Stimulated activated CD8-positive, alpha-beta memory T cell treated with anti-CD3 and anti-CD28 coated beads, Interleukin-15, amount 100 ng/mL, for 1 hour (primary cell): Measurements from ENCODE around the gene EXOC5.
"Not testable (repeated sequence)": the region's sequence is repeated elsewhere in the genome, so short reads cannot be mapped to it uniquely, and the experiment has no call there.

Source experiments
- DNase-seq: peaks from one replicate; pipeline ENCODE4 v3.0.0-alpha.2; 2020; ENCODE audit warnings: low read depth

Gene EXOC5

GRCh38 chr14:57258221-57258620 is 10.5 kb downstream of the EXOC5 start:
- DNase-seq = not testable (repeated sequence)

DNA sequence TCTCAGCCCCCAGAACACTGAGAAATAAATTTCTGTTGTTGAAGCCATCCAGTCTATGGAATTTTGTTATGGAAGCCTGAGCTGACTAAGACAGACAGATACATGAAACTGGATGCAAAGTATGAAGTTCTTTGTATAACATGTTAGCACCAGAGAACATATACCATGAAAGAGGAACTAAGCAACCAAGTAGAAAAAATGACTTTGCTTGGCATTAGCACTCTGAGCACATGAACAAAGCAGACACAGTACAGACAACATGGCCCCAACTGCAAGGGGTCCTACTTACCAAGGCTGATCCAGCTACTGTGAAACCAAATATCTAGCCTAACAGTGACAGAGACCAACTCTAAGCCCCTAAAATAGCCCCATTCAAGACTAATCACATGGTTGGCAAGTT is 13.8 kb downstream of the EXOC5 start:
- DNase-seq = no peak

DNA sequence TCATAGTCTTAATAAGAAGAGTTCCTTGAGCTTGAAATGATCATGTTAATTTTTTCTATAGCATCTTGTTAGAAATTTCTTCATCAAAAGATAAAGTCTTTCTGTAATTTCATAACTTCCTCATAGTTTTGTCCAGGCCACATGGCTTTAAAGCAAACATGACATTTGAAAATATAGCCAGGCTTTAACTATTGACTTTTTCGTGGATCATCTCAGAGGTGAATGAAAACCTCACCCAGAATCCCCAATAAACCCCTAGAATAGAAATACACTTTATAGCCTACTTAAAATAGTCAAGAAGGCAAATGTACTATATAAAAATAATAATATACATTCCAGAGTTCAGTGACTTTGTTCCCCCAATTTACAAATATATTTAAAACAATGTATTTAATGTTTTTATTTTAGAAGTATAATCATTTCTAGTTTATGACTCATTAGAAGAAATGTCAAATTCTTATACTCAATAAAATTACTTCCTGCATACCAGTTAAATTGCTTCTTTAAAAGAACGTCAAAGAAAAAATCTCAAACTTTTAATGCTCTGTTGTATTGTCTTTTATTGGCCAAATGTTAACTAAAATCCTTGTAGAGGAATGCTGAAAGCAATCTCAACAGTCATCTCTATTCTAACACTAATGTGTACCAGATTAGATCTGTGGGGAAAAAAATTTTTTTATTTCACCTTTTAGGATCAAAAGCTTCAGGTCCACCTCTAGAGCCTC is 21.6 kb downstream of the EXOC5 start:
- no peak for DNase-seq

DNA sequence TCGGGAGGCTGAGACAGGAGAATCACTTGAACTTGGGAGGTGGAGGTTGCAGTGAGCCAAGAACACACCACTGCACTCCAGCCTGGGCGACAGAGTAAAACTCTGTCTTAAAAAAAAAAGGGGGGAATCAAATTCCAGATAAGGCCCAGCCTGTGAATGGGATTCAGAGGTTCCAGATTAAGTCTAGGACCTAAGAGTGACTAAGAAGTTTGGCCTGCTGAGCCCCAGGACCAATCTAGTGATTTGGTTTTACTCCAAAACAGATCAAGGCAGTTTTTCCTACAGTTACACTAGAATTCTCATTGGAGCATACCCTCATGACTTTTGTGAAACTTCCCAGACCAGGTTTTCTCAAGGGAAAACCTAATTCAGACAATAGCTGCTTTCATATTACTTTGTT is 22.8 kb downstream of the EXOC5 start:
- no peak for DNase-seq

- no peak for DNase-seq
Observed at GRCh38 chr14:57244106-57244505, 24.6 kb downstream of the EXOC5 start.

DNA sequence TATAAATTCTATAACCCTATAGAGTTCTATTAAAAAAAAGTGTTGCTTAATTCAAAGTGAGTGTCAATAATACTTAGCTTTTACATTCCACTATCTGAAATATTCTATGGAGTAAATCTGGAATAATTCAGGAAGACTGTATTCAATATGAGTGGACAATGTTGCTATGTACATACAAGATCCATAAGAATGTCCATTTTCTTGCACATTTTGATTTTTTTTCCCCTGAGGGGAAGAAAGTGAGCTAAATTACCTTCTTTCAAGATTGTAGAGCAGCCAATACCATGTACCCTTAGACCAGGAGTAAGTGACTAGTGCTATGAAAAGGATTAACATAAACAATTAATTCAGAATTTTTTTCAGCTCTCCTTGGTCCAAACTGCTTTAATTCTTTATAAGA is 25.4 kb downstream of the EXOC5 start:
- no peak for DNase-seq

DNA sequence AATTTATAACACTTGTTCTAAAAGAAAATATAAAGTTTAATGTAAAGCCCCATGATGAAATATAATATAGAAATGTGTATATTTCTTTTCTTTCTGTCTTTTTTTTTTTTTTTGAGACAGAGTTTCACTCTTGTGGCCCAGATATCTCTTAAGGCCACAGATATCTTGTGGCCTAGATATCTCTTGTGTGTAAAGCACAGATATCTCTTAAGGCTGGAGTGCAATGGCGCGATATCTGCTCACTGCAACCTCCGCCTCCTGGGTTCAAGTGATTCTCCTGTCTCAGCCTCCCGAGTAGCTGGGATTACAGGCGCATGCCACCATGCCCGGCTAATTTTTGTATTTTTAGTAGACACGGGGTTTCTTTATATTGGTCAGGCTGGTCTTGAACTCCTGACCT is 28.6 kb downstream of the EXOC5 start:
- not testable (repeated sequence) for DNase-seq

DNA sequence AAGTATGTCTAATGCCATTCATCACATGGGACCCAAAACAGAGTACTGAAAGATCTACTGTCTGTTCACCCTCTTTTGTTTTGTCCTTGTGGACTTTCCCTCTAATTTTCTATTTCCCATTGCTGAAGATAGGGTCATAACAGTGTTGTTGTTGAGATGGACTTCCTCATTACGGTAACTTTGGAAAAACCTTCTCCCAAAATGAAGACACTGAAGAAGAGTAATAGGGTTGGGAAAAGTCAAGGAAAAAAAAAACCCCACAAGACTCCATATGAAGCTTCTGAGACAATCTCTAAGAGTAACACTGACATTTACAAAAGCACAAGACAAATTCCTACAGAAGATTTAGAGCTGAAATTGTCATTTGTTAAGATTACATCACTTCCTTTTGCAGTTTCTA is 36.7 kb downstream of the EXOC5 start:
- no peak for DNase-seq

- DNase-seq = not testable (repeated sequence)
Observed at GRCh38 chr14:57228320-57228719, 40.4 kb downstream of the EXOC5 start.

GRCh38 chr14:57227083-57227482 is 41.6 kb downstream of the EXOC5 start:
- DNase-seq = no peak

GRCh38 chr14:57221931-57222330 is 46.8 kb downstream of the EXOC5 start:
- no peak for DNase-seq

DNA sequence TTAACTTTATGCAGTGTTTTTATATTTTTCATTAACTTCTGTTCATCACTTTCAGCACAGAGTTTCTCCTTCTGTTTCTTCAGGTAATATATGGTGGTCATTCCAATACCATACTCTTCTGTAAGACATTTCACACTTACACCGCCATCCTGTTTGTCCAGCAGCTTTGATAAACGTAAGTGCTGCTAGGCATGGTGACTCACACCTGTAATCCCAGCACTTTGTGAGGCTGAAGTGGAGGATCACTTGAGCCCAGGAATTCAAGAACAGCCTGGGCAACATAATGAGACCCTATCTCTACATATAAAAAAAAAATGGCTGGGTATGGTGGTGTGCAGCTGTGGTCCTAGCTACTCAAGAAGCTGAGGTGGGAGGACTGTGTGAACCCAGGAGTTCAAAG is 55.8 kb downstream of the EXOC5 start:
- no peak for DNase-seq

GRCh38 chr14:57209561-57209960 is 59.1 kb downstream of the EXOC5 start:
- no peak for DNase-seq

- DNase-seq = no peak
Observed at GRCh38 chr14:57205938-57206337, 62.8 kb downstream of the EXOC5 start.

GRCh38 chr14:57202672-57203071 is 66.0 kb downstream of the EXOC5 start:
- DNase-seq = not testable (repeated sequence)

DNA sequence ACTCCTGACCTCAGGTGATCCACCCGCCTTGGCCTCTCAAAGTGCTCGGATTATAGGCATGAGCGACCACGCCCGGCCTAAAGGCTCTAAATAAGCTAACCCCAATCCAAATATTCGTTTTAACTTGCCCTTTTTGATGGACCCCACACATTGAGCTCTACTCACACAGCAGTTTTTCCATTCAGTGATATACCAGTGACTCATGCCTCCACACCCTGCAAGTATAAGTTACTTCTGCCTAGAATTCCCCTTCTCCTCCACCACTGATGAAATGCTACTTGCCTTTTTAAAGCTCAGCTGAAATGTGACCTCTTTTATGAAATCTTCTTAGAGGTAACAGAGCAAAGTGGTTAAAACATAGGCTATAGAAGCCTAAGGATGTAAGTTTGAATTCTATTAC is 68.8 kb downstream of the EXOC5 start:
- no peak for DNase-seq

GRCh38 chr14:57189070-57189469 is 79.6 kb downstream of the EXOC5 start:
- DNase-seq = no peak

DNA sequence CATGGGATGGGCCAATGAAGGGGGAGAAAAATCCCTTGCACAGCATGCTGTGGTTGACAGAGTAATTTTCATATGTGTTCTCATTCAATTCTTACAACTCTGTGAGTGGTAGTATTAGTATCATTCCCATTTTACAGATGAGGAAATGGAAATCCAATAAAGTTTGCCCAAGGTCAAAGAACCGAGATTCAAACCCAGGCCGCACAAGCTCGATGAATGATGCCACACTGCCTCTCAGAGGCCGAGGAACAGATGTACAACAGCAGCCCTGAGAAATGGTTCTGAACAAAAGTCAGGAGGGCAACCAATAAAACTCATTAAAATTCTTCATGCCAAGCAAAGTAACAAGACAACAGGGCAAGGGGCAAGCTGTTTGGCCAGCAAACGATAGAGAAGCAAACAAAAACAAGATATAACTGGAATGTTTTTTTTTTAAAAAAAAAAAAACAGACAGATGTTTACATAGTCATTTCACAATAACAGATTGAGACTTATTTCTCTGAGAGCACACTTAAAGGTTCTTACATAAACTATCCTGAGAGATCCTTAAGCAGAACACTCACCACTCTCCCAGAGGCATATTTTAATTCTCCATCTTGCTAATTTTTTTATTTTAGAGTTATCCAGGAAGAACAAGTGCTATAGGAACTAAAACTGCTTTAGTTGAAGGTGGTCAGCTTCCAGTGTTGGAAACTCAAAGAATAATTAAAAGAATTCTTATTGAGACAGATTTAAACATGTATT is 85.8 kb downstream of the EXOC5 start:
- no peak for DNase-seq

DNA sequence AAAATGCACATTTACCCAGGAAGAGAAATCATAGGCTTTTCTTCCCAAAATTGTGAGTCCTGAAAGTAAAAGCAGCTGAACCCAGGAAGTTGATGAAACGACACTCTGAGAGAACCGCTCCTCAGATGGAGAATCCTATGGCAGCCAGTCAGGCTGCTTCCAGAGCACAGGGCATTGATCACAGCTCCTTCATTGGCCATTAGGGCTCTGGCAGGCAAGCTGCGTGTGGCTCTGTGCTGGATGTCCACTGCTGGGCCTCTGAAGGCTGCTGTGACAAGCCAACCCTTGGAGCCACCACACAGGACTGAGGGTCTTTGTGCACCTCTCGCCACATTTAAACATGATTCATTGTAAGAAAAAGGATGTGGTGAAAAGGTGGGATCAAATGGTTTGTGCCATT is 89.4 kb downstream of the EXOC5 start:
- no peak for DNase-seq

DNA sequence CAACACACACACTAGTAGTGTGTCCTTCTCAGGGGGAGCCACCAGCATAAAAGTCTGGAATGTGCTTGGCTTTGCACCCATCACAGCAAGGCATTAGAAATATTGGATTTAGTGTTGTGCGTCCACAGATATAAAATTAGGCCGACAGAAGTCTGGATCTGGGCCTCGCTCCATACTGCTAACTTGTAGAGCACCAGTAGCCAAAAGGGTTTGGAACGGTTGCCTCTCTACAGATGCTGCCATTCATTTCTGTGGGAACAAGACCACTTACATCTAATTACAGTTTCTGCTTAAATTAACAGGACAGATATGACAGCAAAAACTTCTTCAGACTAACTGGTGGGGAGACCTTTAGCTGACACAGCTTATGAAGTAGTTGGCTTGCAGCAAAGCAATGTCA is 94.2 kb downstream of the EXOC5 start:
- DNase-seq = no peak

- DNase-seq = no peak
Observed at GRCh38 chr14:57171903-57172302, 96.8 kb downstream of the EXOC5 start.

DNA sequence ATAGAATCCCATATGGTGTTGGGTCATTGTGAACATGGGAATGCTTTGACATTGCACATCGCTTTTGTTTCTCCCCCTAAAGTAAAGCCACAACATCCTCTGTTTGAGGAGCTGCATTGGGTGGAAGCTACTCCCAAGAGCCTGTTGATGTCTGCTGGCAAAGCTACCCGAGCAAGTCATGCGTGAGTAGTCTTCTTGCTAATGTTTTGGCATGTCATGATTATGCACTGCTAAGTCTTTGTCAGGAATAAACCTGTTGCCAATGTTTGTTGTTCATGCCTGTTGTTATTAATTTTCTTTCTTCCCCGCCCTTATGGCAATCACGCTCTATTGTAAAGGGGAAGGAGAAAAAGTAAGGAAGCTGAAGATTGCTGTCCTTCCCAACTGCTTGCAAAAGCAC is 97.3 kb downstream of the EXOC5 start:
- no peak for DNase-seq

DNA sequence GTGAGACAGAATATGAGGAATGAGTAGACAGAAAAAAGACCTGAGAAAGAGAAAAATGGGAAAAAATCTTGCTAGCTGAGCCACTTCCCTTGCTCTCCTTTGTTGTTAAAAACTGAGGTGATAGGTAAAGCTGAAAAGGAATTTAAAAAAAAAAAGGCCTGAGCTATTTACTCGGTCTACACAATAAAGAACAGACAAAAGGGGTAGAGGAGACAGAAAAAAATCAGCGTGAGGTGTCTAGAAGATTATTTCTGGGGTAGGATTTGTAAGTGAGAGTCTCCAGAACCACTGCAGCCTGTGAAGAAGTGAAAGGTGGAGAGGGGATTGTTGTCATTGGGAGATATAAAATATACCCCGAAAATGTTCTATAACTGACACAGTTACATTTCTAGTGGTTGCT is 98.8 kb downstream of the EXOC5 start:
- DNase-seq = no peak
